ENCODE measurements around the gene PAFAH2.
"Not testable (repeated sequence)": the region's sequence is repeated elsewhere in the genome, so short reads cannot be mapped to it uniquely, and the experiment has no call there.

Gene PAFAH2

DNA sequence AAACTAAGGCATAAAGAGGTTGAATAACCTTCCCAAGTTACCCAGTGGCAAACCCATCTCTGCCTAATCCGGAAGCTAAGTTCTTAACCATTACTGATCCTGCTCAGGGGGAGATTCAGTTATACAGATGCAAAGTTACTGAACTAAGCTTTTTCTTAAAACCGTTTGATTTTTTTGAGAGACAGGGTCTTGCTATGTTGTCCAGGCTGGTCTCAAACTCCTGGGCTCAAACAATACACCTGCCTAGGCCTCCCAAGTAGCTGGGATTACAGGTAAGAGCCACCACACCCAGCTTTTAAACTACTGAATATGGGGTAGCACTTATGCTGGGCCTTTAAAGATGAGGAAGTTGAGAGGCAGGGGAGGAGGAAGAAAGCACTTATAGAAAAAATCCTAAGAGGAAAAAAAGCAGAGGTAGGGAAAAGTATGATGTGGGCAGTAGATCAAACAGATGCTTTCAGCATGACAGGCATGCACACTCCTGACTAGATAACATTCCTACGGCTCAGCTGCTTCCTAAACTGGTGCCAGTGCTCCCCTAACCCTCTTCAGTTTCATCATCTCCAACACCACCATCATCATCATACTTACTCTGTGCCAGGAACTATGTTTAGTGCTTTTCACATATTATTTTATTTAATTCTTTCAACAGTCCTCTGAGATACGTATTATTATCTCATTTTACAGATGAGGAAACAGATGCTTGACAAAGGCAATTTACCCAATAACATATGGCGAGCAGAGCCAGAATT is 5.8 kb downstream of the PAFAH2 start:
- no peak overlapping the region for H3K4me3 ChIP-seq (ENCODE audit: low read depth, low read length)
- no peak for TF ChIP-seq CTCF (IDR thresholded peaks at IDR 0.05; ENCODE audit: control insufficient read depth, extremely low read depth, insufficient read depth)
- DNase-seq (ENCODE audit: low read depth), result no peak

DNA sequence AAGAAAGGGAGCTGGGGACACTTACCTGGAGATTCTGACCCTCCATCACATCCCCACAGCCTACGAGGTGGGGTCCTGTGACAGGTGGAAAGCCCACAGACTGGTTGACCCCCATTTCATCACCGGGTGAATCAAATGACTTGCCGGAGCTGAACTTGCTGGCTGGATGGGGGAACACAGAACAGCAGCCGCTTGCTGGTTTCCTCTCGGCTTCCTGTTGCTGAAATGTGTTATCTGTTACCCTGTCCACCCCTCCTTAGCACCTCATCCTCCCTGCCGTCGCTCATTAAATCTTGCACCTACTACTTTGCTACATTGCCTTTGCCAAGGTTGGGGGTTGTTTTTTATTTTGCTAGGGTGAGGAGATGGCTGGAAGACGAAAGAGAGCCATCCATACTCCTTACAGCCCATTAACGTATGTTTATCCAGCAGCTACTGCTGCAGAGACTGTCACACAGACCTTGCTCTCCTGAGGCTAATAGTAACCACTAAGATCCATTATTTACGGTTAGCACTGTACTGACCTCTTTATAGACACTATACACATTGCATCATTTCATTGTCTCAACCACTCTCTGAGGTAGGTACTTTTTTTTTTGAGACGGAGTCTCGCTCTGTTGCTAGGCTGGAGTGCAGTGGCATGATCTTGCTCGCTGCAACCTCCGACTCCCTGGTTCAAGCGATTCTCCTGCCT is 7.0 kb downstream of the PAFAH2 start:
- TF ChIP-seq CTCF (IDR thresholded peaks at IDR 0.05; ENCODE audit: control insufficient read depth, extremely low read depth, insufficient read depth), result no peak
- no peak overlapping the region for H3K4me3 ChIP-seq (ENCODE audit: low read depth, low read length)
- DNase-seq (ENCODE audit: low read depth), result no peak

GRCh38 chr1:25990251-25990650 is 7.6 kb downstream of the PAFAH2 start:
- TF ChIP-seq CTCF (IDR thresholded peaks at IDR 0.05; ENCODE audit: control insufficient read depth, extremely low read depth, insufficient read depth), result no peak
- DNase-seq (ENCODE audit: low read depth), result no peak
- no peak overlapping the region for H3K4me3 ChIP-seq (ENCODE audit: low read depth, low read length)

DNA sequence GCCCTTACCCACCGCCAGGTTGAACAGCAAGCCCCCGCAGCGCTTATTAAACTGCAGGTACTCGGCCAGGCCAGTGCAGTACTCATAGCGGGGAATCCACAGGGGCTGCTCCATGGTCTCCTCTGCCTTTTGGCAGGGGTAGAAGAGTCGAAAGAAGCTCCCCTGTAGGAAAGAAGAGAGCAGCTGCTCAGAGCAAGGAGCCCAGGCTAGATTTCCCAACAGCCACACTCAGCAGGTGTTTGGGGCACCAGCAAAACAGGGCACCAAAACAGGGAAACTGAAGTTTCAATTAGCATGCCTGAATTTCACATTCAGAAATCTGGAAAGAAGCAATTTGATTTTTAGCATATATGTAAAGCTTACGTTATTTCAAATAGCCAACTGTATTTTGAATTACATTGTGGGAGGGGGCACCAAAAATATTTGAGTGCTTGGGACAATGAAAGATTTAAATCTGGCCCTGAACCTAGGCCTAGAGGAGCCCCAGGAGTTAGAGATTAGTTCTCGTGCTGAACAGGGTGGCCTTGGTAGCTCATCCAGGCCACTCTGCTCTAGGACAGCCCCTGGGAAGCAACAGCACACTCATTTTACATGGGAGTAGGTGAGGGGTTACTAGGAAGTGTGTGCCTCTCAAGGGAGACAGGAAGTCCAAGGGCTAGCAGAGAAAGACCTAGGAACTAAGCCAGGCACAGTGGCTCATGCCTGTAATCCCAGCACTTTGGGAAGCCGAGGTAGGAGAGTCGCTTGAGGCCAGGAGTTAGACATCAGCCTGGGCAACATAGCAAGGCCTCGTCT is 8.2 kb downstream of the PAFAH2 start:
- DNase-seq (ENCODE audit: low read depth), result no peak
- no peak overlapping the region for H3K4me3 ChIP-seq (ENCODE audit: low read depth, low read length)

GRCh38 chr1:25987951-25988350 is 9.9 kb downstream of the PAFAH2 start:
- no peak overlapping the region for H3K4me3 ChIP-seq (ENCODE audit: low read depth, low read length)
- no peak for TF ChIP-seq CTCF (IDR thresholded peaks at IDR 0.05; ENCODE audit: control insufficient read depth, extremely low read depth, insufficient read depth)
- no peak for DNase-seq (ENCODE audit: low read depth)

More for the DNA sequence above, 8.2 kb downstream of the PAFAH2 start:
- TF ChIP-seq CTCF (IDR thresholded peaks at IDR 0.05; ENCODE audit: control insufficient read depth, extremely low read depth, insufficient read depth), result no peak

DNA sequence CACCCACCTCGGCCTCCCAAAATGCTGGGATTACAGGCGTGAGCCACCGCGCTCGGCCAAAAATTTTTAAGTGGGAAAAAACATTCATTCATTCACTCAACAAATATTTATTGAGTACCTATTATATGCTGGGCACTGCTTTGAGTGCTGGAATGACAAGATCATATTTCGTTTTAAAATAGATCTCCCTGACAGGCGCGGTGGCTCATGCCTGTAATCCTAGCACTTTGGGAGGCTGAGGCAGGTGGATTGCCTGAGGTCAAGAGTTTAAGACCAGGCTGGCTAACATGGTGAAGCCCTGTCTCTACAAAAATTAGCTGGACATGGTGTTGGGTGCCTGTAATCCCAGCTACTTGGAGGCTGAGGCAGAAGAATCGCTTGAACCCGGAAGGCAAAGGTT is 11.1 kb downstream of the PAFAH2 start:
- not testable (repeated sequence) for H3K4me3 ChIP-seq (ENCODE audit: low read depth, low read length); DNase-seq (ENCODE audit: low read depth)

DNA sequence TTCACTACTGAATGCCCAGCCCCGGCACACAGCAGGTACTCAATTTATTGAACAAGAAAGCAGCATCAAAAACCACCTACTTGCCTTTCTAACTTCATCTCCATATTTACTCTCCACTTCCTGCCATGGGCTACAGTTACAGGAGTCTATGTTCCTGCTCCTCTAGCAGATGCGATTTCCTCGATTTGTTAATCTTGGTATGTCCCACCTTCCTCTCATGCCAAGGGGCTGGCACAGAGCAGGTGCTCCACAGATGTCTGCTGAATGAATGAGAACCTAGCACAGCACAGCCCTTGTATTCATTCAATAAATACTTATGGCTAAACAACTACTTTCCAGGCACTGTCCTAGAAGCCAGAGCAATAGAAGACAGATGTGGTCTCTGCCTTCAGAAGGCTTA is 12.2 kb downstream of the PAFAH2 start:
- no peak for DNase-seq (ENCODE audit: low read depth)
- TF ChIP-seq CTCF (IDR thresholded peaks at IDR 0.05; ENCODE audit: control insufficient read depth, extremely low read depth, insufficient read depth), result no peak
- H3K4me3 ChIP-seq (ENCODE audit: low read depth, low read length), result no peak overlapping the region
